GM21390 (cell line): ENCODE data around the gene ZNF428.
"Not testable (repeated sequence)": the region's sequence is repeated elsewhere in the genome, so short reads cannot be mapped to it uniquely, and the experiment has no call there.

Experiments used
- ATAC-seq: cut with Tn5 transposase; IDR thresholded peaks from one replicate; pipeline ENCODE4 v1.9.1; 2021; ENCODE audit not compliant: unreplicated experiment

Gene ZNF428

DNA sequence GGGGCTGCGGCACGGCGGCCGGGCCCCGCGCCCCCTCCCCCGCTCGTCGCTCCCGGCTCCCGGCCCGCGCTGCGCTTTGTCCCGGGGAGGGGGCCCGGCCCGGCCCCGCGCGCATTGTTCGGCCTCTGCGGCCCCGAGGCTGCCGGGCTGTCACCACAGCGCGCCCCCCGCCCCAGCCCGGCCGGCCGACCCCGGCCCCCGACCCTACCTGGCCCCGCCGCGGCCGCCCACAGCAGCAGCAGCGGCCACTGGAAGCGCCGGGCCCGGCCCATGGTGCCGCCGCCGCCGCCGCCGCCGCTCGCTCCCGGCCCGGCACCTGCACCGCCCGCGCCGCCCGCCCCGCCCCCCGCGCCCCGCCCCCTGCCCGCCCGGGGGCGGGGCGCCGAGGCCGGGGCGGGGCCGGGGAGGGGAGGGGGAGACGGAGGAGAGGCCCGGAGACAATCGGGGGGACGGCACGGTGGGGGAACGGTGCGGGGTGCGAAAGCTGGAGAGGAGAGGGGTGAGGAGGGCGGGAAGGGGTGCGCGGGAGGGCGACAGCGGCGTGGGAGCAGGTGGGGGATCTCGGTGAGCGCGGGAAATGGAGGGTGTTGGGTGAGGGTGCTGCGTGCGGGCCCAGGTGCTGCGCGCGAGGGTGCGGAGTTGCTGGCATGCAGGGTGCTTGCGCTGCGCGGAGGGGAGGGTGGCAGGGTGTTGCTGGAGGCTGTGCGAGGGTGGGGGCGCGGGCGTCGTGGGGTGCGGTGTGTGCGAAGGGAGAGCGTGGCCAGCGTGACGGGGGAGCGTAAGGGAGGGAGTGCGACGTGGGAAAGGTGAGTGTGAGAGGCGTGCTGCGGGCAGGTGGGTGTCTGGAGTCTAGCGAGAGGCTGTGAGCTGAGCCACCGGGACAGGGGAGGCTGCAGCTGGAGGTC, 20.3 kb upstream of the ZNF428 start, which contains the start of gene CADM4:
TSS of gene CADM4 (minus strand) at position 332 of the 905 bp plus-strand sequence. CDS start at position 272, 60 bp downstream.
- ATAC-seq = no peak

GRCh38 chr19:43638995-43639518, 19.6 kb upstream of the ZNF428 start:
- no peak for ATAC-seq

DNA sequence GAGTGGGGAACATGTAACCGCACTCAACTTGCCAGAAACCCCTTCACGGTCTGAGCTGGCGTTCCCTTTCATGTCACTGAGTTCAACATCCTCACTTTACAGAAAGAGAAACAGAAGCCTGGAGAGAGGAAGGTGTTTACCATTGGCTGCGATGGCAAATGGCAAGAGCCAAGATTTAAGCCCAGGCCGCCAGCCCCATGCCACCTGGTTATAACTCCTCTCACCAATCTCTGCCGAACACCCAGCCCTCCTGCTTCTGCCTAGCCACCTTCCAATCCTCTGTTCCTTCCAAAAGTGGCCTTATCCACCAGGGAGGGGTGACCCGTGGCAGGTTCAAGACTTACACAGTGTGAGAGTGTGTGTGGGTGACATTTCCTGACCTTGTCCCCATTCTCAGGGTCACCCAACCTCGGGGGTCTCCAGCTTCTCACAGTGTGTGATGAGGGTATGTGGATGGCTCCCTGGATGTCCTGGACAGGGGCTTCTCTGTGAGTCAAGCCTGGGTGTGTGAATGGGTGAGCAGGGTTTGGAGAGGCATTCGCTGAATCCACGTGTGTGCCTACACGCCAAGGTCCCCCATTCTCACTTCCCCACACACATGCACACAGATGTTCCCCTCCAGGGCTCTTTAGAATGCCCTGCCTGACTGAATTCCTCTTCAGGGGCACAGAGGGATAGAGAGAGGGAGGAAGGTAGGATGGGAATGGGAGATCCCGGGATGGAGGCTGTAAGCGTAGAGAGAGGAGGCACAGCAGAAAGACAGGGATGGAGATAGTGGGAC, 19.0 kb upstream of the ZNF428 start:
- no peak for ATAC-seq

GRCh38 chr19:43636121-43636683, 16.8 kb upstream of the ZNF428 start:
- ATAC-seq = no peak

GRCh38 chr19:43635561-43635940, 16.1 kb upstream of the ZNF428 start:
- ATAC-seq = not testable (repeated sequence)

DNA sequence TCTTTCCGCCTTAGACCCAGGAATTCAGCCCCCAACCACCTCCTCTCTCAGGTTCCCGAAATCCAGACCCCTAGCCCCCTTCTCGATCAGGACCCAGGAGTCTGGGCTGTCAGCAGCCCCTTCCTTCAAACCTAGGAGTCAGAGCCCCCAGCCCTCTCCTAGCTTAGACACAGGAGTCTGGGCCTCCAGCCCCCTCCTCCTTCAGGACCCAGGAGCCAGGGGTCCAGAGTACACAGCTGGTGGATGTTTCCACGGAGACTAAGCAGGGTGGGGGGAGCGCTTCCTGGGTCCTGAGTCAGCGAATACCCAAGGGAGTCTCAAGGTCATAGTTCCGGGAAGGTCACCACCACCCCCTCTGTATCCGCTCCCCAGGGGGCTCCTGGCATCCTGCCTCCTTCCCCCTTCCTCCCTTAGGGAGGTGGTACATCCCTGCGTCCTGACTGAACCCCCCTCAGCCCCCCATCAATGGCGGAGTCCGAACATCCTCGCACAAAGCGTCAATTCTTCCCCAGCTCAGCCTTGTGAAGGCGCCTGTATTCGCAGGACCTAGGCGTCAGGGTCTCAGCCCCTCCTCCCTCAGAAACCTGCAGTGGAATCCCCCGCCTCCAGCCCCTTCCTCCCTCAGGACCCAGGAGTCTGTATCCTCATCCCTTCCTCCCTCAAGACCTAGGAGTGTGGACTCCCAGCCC, 15.6 kb upstream of the ZNF428 start:
- ATAC-seq = no peak

DNA sequence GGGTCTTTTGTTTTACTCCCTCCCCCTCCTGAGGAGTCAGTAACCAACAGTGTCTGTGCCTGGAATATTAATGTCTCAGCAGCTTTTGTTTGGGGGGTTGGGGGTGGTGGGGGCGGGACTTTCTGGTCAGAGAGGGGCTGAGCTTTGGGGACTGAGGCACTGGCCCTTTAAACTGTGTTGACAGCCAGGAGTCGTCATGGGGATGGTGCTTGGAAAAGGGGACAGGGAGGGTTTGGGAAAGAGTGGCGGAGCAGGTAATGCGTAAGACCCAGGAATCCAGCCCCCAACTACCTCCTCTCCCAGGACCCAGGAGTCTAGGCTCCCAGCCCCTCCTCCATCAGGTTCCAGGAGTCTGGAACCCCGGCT, 15.1 kb upstream of the ZNF428 start:
- no peak for ATAC-seq

GRCh38 chr19:43634068-43634467, 14.6 kb upstream of the ZNF428 start:
- no peak for ATAC-seq

DNA sequence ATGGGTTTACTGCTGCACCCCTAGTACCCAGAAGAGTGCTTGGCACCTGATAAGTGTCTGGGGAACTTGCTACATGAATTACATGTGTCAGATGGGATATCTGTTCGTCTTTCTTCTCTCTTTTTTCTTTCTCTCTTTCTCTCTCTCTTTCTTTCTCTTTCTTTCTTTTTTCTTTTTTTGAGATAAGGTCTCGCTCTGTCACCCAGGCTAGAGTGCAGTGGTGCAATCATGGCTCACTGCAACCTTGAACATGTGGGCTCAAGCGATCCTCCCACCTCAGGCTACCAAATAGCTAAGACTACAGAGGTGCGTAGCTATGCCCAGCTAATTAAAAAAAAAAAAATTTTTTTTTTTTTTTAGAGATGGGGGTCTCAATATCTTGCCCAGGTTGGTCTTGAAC, 14.1 kb upstream of the ZNF428 start:
- no peak for ATAC-seq

DNA sequence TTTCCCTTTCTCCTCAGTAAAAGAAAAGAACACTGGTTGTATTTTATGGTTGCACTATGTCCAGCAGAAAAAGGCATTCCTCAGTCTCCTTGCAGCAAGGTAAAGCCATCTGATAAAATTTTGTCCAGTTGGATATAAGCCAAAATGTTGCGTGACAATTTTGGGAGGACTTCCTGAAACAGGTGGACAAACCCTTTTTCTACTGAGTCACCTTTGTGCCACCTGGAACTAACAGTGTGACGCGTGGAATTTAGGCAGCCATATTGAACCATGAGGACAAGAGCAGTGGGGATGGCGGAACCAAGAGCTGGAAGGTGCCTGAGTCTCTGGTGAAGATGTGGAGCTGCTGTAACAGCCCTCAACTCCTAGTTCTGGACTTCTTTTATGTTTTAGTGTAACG, 12.1 kb upstream of the ZNF428 start:
- ATAC-seq = no peak

- no peak for ATAC-seq
Observed at GRCh38 chr19:43628646-43629326, 9.4 kb upstream of the ZNF428 start.

DNA sequence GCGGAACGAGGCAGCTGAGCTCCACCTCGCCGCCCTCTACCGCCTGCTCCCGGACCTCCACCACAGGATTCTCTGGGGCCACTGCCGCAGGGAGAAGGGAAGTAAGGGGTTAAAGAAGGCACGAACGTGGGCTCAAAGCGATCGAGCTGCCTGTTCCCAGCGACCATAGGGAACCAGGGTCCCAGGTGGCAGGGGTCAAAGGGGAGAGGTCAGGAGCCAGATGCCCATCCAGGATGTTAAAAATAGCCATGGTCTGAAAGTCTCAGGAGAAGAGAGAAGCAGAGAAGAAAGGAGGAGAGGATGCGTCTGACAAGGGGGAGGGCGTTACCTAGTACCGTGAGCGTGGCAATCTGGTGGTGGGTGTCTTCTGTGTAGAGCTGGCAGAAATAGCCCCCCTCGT, 7.4 kb upstream of the ZNF428 start:
- no peak for ATAC-seq

GRCh38 chr19:43625918-43626579, 6.6 kb upstream of the ZNF428 start:
- no peak for ATAC-seq

- ATAC-seq = no peak
Observed at GRCh38 chr19:43624933-43625332, 5.5 kb upstream of the ZNF428 start.

GRCh38 chr19:43623889-43624670, 4.7 kb upstream of the ZNF428 start:
- no peak for ATAC-seq

DNA sequence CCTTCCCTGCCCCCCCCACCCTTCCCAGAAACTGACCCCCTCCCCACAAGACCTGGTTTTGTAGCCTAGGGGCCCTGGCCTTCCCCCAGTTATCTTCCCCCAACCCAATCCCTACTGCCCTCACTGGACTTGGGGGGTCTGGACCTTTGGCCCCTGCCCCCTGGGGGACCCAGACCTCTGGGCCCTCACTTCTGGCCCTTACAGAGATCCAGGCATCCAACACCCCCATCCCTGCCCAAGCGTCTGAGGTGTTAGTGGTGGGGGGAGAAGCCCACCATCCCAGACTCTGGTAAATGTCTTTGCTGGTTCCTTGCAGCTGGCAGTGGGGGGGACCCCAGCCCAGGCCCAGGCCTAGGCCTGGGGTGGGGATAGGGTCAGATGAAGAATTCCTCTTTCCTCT, 3.5 kb upstream of the ZNF428 start:
- ATAC-seq = no peak

GRCh38 chr19:43622070-43622469, 2.6 kb upstream of the ZNF428 start:
- ATAC-seq = no peak

- no peak for ATAC-seq
Observed at GRCh38 chr19:43620061-43621001, 902 bp upstream of the ZNF428 start.
